ENCODE measurements around the gene CFAP47.
"Not testable (repeated sequence)": the region's sequence is repeated elsewhere in the genome, so short reads cannot be mapped to it uniquely, and the experiment has no call there.

Gene CFAP47

DNA sequence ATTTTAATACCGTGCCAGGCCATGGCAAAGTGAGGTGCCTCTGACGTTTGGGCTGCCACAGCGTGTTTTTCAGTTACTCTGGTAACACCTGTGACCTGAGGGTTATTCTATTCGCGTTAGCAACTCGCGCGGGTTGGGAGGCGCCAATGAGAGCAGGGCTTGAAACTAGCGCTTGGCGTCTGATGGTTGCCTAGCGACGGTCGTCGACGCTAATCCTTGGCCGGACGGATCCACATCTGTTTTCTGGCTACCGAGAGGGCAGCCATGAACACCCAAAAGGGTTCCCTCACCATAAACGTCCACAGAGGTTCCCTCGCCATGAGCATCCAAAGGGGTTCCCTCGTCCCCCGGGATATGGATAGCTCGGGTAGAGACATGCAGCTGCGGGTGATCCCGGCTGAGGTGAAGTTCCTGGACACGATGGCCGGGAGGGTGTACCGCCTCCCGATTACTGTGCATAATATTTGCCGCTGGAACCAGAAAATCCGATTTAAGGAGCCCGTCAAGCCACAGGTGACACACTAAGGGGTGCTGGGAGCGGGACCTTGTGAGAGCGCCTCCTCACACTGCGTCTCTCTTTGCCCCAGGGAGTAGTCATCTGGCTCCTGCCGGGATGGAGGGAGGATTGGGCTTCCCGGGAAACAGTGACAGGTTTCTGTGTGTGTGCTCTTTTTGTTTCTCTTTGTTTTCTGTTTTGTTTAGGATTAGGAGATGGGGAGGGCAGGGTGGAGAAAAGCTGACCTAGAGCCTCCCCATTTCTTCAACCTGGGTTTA, at the start of gene CFAP47:
CFAP47 (plus strand) TSS at position 199 of the 774 bp plus-strand sequence; CDS start at position 265, 66 bp downstream.
- no peak for DNase-seq

GRCh38 chrX:35880601-35881000, 38.9 kb upstream of the CFAP47 start:
- DNase-seq: no peak

DNA sequence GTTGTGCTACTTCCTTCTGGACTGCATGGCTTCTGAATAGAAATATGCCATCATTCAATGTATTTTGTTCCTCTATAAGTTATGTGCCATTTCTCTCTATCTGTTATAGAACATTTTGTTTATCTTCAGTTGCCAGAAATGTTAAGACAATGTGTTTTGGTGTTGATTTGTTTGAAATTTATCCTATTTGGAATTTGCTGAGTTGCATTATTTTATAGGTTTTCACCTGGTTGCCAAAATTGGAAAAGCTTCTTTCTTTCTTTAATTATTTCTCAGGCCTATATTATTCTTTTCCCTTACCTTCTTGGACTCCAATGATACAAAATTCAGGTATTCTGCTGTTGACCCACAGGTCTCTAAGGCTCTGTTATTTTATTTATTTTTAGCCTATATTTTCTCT, 33.4 kb upstream of the CFAP47 start:
- DNase-seq: no peak

DNA sequence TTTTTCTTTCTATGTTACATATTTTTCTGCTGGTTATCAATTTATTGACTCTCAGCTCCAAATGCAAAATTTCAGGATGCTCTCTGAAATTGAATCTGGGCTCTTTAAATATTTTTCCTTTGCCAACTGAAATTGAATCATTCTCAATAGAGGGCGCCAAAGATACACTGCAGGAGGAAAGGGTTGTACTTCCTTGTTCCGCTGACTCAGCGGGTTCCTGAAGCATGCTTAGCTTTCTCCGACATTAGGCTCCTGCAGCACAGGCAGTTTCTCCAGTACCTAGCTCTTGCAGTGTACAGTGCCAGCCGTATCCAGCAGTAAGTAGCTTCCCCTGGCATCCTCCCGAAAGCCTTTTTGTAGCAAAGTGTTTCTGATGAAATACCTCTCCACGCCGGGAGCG, 28.8 kb upstream of the CFAP47 start:
- no peak for DNase-seq

DNA sequence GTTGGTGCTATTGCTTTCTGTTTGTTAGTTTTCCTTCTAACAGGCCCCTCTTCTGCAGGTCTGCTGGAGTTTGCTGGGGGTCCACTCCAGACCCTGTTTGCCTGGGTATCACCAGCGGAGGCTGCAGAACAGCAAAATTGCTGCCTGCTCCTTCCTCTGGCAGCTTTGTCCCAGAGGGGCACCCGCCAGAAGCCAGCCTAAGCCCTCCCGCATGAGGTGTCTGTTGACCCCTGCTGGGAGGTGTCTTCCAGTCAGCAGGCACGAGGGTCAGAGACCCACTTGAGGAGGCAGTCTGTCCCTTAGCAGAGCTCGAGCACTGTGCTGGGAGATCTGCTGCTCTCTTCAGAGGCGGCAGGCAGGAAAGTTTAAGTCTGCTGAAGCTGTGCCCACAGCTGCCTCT, 67.3 kb downstream of the CFAP47 start:
- DNase-seq: not testable (repeated sequence)

DNA sequence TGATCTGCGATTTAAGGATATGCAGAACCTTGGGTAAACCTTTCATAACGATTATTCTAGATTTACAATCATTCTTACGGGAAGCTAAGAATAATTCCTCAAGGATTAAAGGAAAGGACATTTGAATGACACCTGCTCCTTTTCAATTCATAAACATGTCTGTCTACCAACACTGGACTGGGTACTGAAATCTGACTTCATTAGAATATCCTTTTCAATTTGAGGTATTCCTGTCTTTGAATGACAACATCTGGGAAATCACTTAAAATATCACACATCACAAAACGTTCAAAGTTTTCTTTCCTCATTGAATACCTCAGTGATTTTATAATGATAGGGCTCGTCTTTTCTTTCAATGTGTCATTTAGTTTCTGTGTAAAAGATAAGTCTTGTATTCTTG, 87.7 kb downstream of the CFAP47 start:
- DNase-seq: no peak

DNA sequence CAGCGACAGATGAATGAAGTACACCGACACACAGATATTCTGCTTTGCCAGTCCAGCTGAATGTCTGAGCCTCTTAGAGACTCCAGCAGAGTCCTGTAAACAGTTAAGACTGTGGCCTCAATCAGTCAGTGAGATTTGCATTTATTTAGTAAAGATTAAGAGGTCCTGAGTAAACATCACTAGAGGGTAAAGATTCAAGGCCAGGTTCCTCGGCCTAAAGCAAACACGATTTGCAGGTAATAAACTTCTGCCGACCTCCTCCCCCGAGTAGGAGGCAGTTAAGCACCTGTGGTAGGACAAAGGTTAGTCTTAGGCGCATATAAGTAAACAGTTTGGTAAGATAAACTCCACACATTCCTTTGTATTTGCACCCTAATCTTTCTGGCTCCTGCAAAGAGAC, 99.6 kb downstream of the CFAP47 start:
- no peak for DNase-seq

DNA sequence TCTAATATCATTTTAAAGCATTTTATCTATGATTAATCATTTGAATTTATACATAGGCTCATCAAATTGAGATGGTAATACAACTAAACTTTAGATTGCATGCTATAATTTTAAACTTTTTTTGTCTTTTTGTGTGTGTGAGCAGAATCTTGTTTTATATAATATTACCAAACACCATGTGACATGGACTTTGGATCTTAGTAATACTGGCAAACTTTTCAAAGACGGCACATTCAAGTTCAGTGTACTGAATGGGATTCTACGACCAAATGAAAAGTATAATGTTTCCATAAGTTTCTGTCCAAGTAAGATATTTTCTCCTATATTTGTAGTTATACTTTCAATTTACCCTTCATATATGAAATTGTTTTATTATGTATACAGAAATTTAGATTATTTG, 116.0 kb downstream of the CFAP47 start:
- no peak for DNase-seq

GRCh38 chrX:36062778-36063177, 143.2 kb downstream of the CFAP47 start:
- DNase-seq: no peak

DNA sequence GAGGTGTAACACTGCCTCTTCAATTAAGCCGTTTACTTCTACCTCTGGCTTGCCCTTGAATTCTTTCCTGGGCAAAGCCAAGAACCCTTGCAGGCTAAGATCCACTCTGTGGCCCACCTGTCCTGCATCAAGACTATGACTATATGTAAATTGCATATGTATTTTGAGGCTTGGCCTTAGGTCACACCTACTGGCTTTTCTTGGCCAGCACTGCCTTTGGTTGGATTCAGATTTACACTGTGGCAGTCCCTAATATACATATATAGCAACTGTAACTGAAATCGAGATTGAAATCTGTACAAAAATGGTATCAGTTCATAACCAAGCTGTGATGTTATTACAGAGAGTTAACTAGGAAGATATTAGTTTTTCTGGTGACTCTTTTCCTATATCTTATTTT, 151.5 kb downstream of the CFAP47 start:
- DNase-seq: no peak

DNA sequence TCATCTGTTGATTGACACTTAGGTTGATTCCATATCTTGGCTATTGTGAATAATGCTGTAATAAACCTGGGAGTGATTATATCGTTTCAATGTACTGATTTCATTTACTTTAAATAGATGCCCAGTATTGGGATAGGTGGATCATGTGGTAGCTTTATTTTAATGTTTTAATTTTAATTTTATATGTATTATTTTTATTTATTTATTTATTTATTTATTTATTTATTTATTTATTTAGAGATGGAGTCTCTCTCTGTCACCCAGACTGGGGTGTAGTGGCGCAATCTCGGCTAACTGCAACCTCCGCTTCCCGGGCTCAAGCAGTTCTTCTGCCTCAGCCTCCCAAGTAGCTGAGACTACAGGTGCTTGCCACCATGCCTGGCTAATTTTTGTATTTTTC, 155.5 kb downstream of the CFAP47 start:
- DNase-seq: not testable (repeated sequence)

- DNase-seq: no peak
These were observed 163.7 kb downstream of the CFAP47 start for GRCh38 chrX:36083256-36083655.

- no peak for DNase-seq
These were observed 167.8 kb downstream of the CFAP47 start for GRCh38 chrX:36087366-36087765.

GRCh38 chrX:36088939-36089338, 169.4 kb downstream of the CFAP47 start:
- not testable (repeated sequence) for DNase-seq

GRCh38 chrX:36102425-36102824, 182.9 kb downstream of the CFAP47 start:
- DNase-seq: no peak

GRCh38 chrX:36116222-36116621, 196.7 kb downstream of the CFAP47 start:
- DNase-seq: no peak

- DNase-seq: no peak
These were observed 239.7 kb downstream of the CFAP47 start for GRCh38 chrX:36159254-36159653.

- peak; percentile 1 for DNase-seq
These were observed 240.5 kb downstream of the CFAP47 start for GRCh38 chrX:36160081-36160480.

DNA sequence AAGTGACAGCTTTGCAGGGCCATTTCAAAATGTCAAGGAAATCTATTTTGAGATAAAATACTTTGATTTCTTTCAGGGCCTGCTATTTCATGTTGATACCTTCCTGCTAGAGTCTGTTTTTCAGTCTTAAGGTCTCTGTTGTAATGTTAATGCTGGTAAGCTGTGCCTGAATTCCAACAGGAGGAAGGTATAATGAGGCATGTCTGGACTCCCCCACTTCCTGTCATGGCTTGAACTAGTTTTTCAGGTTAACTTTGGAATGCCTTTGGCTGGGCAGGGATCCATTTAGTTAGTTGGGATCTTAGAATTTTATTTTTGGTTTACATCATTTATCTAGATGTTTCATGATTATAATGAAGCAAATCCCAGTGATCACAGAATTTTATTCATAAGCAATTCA, 279.0 kb downstream of the CFAP47 start:
- DNase-seq: no peak

- DNase-seq: no peak
These were observed 280.4 kb downstream of the CFAP47 start for GRCh38 chrX:36199928-36200327.

DNA sequence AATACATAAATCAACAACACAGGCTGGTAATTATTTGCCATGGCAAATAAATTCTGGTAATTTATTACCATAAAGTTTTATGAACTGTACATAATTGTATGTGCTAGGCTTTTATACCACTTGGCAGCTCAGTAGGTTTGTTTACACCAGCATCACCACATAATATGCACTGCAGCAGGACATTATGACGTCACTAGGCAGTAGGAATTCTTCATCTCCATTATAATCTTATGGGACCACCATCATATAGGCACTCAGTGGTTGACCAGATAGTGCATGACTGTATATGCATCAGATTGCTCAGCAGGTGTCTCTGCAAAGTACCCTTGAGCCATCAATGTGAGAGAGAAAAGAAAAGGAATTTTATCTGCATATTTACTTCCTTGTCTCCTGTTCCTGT, 295.4 kb downstream of the CFAP47 start:
- no peak for DNase-seq

DNA sequence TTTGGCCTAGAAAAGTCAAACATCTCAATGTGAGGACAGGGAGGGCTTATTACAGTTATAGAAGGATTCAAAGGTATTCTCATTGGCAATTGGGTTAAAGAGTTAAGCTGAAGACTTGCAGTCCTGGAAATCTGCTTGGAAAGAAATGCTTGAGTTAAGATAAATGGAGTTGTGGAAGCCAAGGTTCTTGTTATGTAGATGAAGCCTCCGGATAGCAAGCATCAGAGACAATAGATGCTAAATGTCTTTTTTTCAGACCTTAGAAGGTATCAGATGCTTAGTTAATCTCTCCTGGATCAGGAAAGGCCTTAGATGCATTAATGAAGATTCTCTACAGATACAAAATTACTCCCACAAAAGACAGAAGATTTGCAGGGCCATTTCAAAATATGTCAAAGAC, 299.3 kb downstream of the CFAP47 start:
- no peak for DNase-seq

- DNase-seq: not testable (repeated sequence)
These were observed 315.4 kb downstream of the CFAP47 start for GRCh38 chrX:36234840-36235528.

DNA sequence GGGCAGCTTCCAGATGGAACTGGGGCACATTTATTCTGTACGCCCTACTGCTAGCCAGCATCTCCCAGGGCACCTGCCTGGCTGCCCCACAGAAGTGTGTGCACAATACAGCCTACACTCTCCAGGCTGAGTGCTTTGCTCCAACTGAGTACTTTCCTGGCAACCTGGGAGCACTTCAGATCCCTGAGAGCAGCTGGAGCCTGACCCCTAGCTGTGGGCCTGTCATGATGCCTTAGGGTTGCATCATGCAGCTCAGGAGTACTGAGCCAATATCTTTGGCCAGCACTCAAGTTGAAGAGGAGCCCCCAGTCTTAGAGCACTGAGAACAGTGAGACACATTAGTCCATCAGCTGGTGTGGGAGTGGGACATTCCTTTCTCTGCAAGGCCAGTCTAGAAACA, 321.9 kb downstream of the CFAP47 start:
- no peak for DNase-seq

GRCh38 chrX:36266155-36266554, 346.6 kb downstream of the CFAP47 start:
- no peak for DNase-seq

All from GF-D8 (cell line).